Measurements from ENCODE around the gene ARL2BP.

DNA sequence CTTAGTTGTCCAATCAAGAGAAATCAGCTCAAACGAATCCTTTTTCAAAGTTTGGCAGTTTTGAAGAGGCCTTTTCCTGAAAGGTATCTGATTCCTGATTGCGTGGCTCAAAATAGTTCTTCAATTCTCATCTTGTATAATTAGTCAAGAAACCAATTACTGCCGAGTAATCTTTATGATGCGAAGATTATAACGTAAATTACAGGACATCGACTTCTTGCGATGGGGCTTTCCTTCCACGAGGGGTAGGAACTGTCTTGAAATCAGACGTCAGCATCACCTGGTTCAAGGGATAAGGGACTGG lies 644 bp upstream of the ARL2BP start:
- TF ChIP-seq, protein P1, sequence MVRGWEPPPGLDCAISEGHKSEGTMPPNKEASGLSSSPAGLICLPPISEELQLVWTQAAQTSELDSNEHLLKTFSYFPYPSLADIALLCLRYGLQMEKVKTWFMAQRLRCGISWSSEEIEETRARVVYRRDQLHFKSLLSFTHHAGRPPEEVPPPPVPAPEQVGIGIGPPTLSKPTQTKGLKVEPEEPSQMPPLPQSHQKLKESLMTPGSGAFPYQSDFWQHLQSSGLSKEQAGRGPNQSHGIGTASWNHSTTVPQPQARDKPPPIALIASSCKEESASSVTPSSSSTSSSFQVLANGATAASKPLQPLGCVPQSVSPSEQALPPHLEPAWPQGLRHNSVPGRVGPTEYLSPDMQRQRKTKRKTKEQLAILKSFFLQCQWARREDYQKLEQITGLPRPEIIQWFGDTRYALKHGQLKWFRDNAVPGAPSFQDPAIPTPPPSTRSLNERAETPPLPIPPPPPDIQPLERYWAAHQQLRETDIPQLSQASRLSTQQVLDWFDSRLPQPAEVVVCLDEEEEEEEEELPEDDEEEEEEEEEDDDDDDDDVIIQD (CRISPR knock-in tag; IDR thresholded peaks at IDR 0.05; ENCODE audit: low read depth), result no peak
- TF ChIP-seq HDAC2 (CRISPR knock-in tag; IDR thresholded peaks at IDR 0.05), result no peak
- no peak for TF ChIP-seq POLR2AphosphoS5 (IDR thresholded peaks at IDR 0.05; ENCODE audit: low read depth, low read length)
- TF ChIP-seq, protein P2, sequence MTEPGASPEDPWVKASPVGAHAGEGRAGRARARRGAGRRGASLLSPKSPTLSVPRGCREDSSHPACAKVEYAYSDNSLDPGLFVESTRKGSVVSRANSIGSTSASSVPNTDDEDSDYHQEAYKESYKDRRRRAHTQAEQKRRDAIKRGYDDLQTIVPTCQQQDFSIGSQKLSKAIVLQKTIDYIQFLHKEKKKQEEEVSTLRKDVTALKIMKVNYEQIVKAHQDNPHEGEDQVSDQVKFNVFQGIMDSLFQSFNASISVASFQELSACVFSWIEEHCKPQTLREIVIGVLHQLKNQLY (CRISPR knock-in tag; IDR thresholded peaks at IDR 0.05), result no peak
- TF ChIP-seq FOXP4 (CRISPR knock-in tag; IDR thresholded peaks at IDR 0.05), result no peak
- no peak for TF ChIP-seq SMAD3 (CRISPR knock-in tag; IDR thresholded peaks at IDR 0.05)
- TF ChIP-seq ZNF282 (IDR thresholded peaks at IDR 0.05; ENCODE audit: partially characterized antibody), result no peak
- no peak for TF ChIP-seq TOE1 (CRISPR knock-in tag; IDR thresholded peaks at IDR 0.05)
- no peak for TF ChIP-seq ZNF446 (CRISPR knock-in tag; IDR thresholded peaks at IDR 0.05)
- TF ChIP-seq MEIS1 (CRISPR knock-in tag; IDR thresholded peaks at IDR 0.05; ENCODE audit: borderline replicate concordance), result no peak
- TF ChIP-seq, protein P3, sequence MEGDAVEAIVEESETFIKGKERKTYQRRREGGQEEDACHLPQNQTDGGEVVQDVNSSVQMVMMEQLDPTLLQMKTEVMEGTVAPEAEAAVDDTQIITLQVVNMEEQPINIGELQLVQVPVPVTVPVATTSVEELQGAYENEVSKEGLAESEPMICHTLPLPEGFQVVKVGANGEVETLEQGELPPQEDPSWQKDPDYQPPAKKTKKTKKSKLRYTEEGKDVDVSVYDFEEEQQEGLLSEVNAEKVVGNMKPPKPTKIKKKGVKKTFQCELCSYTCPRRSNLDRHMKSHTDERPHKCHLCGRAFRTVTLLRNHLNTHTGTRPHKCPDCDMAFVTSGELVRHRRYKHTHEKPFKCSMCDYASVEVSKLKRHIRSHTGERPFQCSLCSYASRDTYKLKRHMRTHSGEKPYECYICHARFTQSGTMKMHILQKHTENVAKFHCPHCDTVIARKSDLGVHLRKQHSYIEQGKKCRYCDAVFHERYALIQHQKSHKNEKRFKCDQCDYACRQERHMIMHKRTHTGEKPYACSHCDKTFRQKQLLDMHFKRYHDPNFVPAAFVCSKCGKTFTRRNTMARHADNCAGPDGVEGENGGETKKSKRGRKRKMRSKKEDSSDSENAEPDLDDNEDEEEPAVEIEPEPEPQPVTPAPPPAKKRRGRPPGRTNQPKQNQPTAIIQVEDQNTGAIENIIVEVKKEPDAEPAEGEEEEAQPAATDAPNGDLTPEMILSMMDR (CRISPR knock-in tag; IDR thresholded peaks at IDR 0.05), result no peak
- no peak for TF ChIP-seq BRD4 (CRISPR knock-in tag; IDR thresholded peaks at IDR 0.05)
